ENCODE results near the gene PPP1R12C. TPM values are rescaled to one million over a fixed set of nuclear protein-coding genes. Genes with fewer than 3 reads are reported as not detected.

Gene PPP1R12C
- polyA plus RNA-seq, 3 donors, result 2.1 to 206 (median 2.6) TPM

- peaks cover 65 to 81% (median 75%) of the 10 kb centered on the region in 3 donors for H3K27me3 Mint-ChIP-seq (ENCODE audit: low read depth in 3 of 3)
- no peak for TF ChIP-seq CTCF (IDR thresholded peaks at IDR 0.05)
- Histone ChIP-seq H2AFZ (ENCODE audit: insufficient read depth, low read depth, low read length, poor library complexity, severe bottlenecking) (no peak overlapping the region), H3K4me2 (replicated peaks; ENCODE audit: extremely low read depth, low read length, poor library complexity, severe bottlenecking) (no peak overlapping the region), H3K27me3 (ENCODE audit: control insufficient read depth in 2 of 2, insufficient read depth in 2 of 2, low read length in 2 of 2) (peaks cover 31 to 70% of the 10 kb centered on the region in 2 donors), H3K79me2 (ENCODE audit: insufficient read depth, low read length) (no peaks in the 10 kb centered on the region), H4K20me1 (ENCODE audit: insufficient read depth, low read length) (peaks cover 53% of the 10 kb centered on the region), H3K36me3 (replicated peaks in 1 of 2; ENCODE audit: control insufficient read depth in 1 of 2, insufficient read depth in 2 of 2, low read length in 2 of 2) (peaks cover 6 to 19% of the 10 kb centered on the region in 2 donors), H3K27ac (ENCODE audit: low read depth in 1 of 2, low read length in 2 of 2) (no peak overlapping the region), H3K4me3 (replicated peaks in 1 of 3; ENCODE audit: low read depth in 2 of 3, low read length in 3 of 3) (no peak overlapping the region), H3K4me1 (ENCODE audit: control insufficient read depth in 1 of 2, insufficient read depth in 2 of 2, low read length in 2 of 2) (peaks cover 35 to 36% of the 10 kb centered on the region in 2 donors), H3K9me3 (replicated peaks in 1 of 2; ENCODE audit: control insufficient read depth in 1 of 2, insufficient read depth in 1 of 2, low read length in 2 of 2) (peaks cover 7 to 20% of the 10 kb centered on the region in 2 donors), H3K9ac (ENCODE audit: insufficient read depth, low read length, poor library complexity, severe bottlenecking) (no peak overlapping the region)
- peak overlapping the region in 1 of 2 donors; percentile 59 for H3K4me3 Mint-ChIP-seq
- intact Hi-C loops (cut with micrococcal nuclease), result loop anchor here in 1 of 2 donors (10.0 kb wide), 1 partner anchor 79 kb away; the partner anchor contains the start of gene DNAAF3
- WGBS (ENCODE audit: insufficient coverage), result 27% methylated on average over 16 of the region's 35 CpGs
- H3K36me3 Mint-ChIP-seq, result peaks cover 40 to 41% of the 10 kb centered on the region in 2 donors
- no peak overlapping the region for H3K27ac Mint-ChIP-seq
- DNase-seq, result no peak
- H3K9me3 Mint-ChIP-seq, result peaks cover 4 to 29% (median 26%) of the 10 kb centered on the region in 7 donors
- H3K4me1 Mint-ChIP-seq, result peaks cover 39% of the 10 kb centered on the region
These were observed 31.3 kb downstream of the PPP1R12C start for GRCh38 chr19:55085923-55086715.

- no peak overlapping the region for H3K4me2 ChIP-seq (replicated peaks; ENCODE audit: extremely low read depth, low read length, poor library complexity, severe bottlenecking)
- peaks cover 10 to 39% (median 31%) of the 10 kb centered on the region in 7 donors for H3K9me3 Mint-ChIP-seq
- DNase-seq, result no peak
- no peak overlapping the region for H2AFZ ChIP-seq (ENCODE audit: insufficient read depth, low read depth, low read length, poor library complexity, severe bottlenecking)
- H3K36me3 ChIP-seq (replicated peaks in 1 of 2; ENCODE audit: control insufficient read depth in 1 of 2, insufficient read depth in 2 of 2, low read length in 2 of 2), result peaks cover 0 to 2% of the 10 kb centered on the region in 2 donors
- 87% methylated on average over 7 of the region's 10 CpGs for WGBS (ENCODE audit: insufficient coverage)
- no peak overlapping the region for H3K9ac ChIP-seq (ENCODE audit: insufficient read depth, low read length, poor library complexity, severe bottlenecking)
- H3K79me2 ChIP-seq (ENCODE audit: insufficient read depth, low read length), result no peaks in the 10 kb centered on the region
- peaks cover 9 to 20% of the 10 kb centered on the region in 2 donors for H3K9me3 ChIP-seq (replicated peaks in 1 of 2; ENCODE audit: control insufficient read depth in 1 of 2, insufficient read depth in 1 of 2, low read length in 2 of 2)
- intact Hi-C loops (cut with micrococcal nuclease), result loop anchor here in 1 of 2 donors (10.0 kb wide), 1 partner anchor 80 kb away; the partner anchor contains the start of gene DNAAF3
- no peak overlapping the region for H3K4me3 ChIP-seq (replicated peaks in 1 of 3; ENCODE audit: low read depth in 2 of 3, low read length in 3 of 3)
- peaks cover 75 to 97% (median 88%) of the 10 kb centered on the region in 3 donors for H3K27me3 Mint-ChIP-seq (ENCODE audit: low read depth in 3 of 3)
- H4K20me1 ChIP-seq (ENCODE audit: insufficient read depth, low read length), result peaks cover 46% of the 10 kb centered on the region
- no peak for TF ChIP-seq CTCF (IDR thresholded peaks at IDR 0.05)
- peaks cover 31 to 84% of the 10 kb centered on the region in 2 donors for H3K27me3 ChIP-seq (ENCODE audit: control insufficient read depth in 2 of 2, insufficient read depth in 2 of 2, low read length in 2 of 2)
- H3K27ac ChIP-seq (ENCODE audit: low read depth in 1 of 2, low read length in 2 of 2), result no peak overlapping the region
- H3K36me3 Mint-ChIP-seq, result peaks cover 22 to 27% of the 10 kb centered on the region in 2 donors
- H3K4me1 Mint-ChIP-seq, result peaks cover 50% of the 10 kb centered on the region
- H3K4me1 ChIP-seq (ENCODE audit: control insufficient read depth in 1 of 2, insufficient read depth in 2 of 2, low read length in 2 of 2), result peaks cover 52 to 53% of the 10 kb centered on the region in 2 donors
- no peak overlapping the region for H3K27ac Mint-ChIP-seq
- peak overlapping the region in 1 of 2 donors; percentile 77 for H3K4me3 Mint-ChIP-seq
These were observed 33.0 kb downstream of the PPP1R12C start for GRCh38 chr19:55084416-55084815.
